NCI-H2171 treated with DMSO at 0.1 percent for 48 hours (cell line): Measurements from ENCODE around the gene ARL17A.
"Not testable (repeated sequence)": the region's sequence is repeated elsewhere in the genome, so short reads cannot be mapped to it uniquely, and the experiment has no call there.

Experiments
- DNase-seq: peaks from one replicate; lab custom pipeline; 2025; lab: John Stamatoyannopoulos, UW

Gene ARL17A

GRCh38 chr17:46548607-46549006 is 30.9 kb downstream of the ARL17A start:
- DNase-seq: not testable (repeated sequence)

- DNase-seq: not testable (repeated sequence)
These were observed 44.8 kb downstream of the ARL17A start for GRCh38 chr17:46534716-46535115.

GRCh38 chr17:46512168-46512567 is 67.3 kb downstream of the ARL17A start, which contains the start of gene LRRC37A2:
TSS of gene LRRC37A2 (plus strand) at chr17:46512468. CDS start at chr17:46512713, 245 bp downstream.
- DNase-seq: not testable (repeated sequence)

- DNase-seq: not testable (repeated sequence)
These were observed 73.6 kb downstream of the ARL17A start for GRCh38 chr17:46505896-46506295.

- not testable (repeated sequence) for DNase-seq
These were observed 79.9 kb downstream of the ARL17A start for GRCh38 chr17:46499437-46500139.

GRCh38 chr17:46492021-46492420 is 87.5 kb downstream of the ARL17A start:
- DNase-seq: not testable (repeated sequence)

GRCh38 chr17:46481310-46481709 is 98.2 kb downstream of the ARL17A start:
- DNase-seq: not testable (repeated sequence)

GRCh38 chr17:46478823-46479222 is 100.7 kb downstream of the ARL17A start:
- not testable (repeated sequence) for DNase-seq

GRCh38 chr17:46475583-46475982 is 103.9 kb downstream of the ARL17A start:
- DNase-seq: not testable (repeated sequence)

GRCh38 chr17:46474489-46474888 is 105.0 kb downstream of the ARL17A start:
- not testable (repeated sequence) for DNase-seq

GRCh38 chr17:46467618-46468017 is 111.9 kb downstream of the ARL17A start:
- not testable (repeated sequence) for DNase-seq
